Measurements from ENCODE around the gene KEAP1. TPM values are rescaled to one million over a fixed set of nuclear protein-coding genes. Genes with fewer than 3 reads are reported as not detected.

KEAP1 gene
- total and polyA plus RNA-seq, 2 of the 13 experiments (the other 11 are each of a cell fraction or from before 2014, with no cell fraction given), result 56.7 to 72.9 TPM

GRCh38 chr19:10544242-10544752, 41.1 kb upstream of the KEAP1 start (continued):
- TF ChIP-seq ZNF562 (CRISPR knock-in tag; IDR thresholded peaks at IDR 0.05; ENCODE audit: borderline replicate concordance), result no peak
- TF ChIP-seq STAG1 (CRISPR knock-in tag; IDR thresholded peaks at IDR 0.05), result no peak
- peak; percentile 49 for TF ChIP-seq PATZ1 (CRISPR knock-in tag; IDR thresholded peaks at IDR 0.05)
- no peak for TF ChIP-seq MAFG (CRISPR knock-in tag; IDR thresholded peaks at IDR 0.05)
- TF ChIP-seq ADNP (CRISPR knock-in tag; IDR thresholded peaks at IDR 0.05), result peak; percentile 86
- TF ChIP-seq ZNF367 (CRISPR knock-in tag; IDR thresholded peaks at IDR 0.05; ENCODE audit: borderline replicate concordance), result no peak
- TF ChIP-seq JARID2 (CRISPR knock-in tag; IDR thresholded peaks at IDR 0.05; ENCODE audit: insufficient replicate concordance), result no peak
- TF ChIP-seq ZZZ3 (CRISPR knock-in tag; IDR thresholded peaks at IDR 0.05; ENCODE audit: borderline replicate concordance), result no peak
- TF ChIP-seq, protein P1, sequence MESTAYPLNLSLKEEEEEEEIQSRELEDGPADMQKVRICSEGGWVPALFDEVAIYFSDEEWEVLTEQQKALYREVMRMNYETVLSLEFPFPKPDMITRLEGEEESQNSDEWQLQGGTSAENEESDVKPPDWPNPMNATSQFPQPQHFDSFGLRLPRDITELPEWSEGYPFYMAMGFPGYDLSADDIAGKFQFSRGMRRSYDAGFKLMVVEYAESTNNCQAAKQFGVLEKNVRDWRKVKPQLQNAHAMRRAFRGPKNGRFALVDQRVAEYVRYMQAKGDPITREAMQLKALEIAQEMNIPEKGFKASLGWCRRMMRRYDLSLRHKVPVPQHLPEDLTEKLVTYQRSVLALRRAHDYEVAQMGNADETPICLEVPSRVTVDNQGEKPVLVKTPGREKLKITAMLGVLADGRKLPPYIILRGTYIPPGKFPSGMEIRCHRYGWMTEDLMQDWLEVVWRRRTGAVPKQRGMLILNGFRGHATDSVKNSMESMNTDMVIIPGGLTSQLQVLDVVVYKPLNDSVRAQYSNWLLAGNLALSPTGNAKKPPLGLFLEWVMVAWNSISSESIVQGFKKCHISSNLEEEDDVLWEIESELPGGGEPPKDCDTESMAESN (CRISPR knock-in tag; conservative IDR thresholded peaks at IDR 0.05), result no peak
- no peak for TF ChIP-seq SIN3B (IDR thresholded peaks at IDR 0.05; ENCODE audit: low read length)
- TF ChIP-seq HOXA7 (CRISPR knock-in tag; IDR thresholded peaks at IDR 0.05), result no peak
- no peak for TF ChIP-seq KDM3A (CRISPR knock-in tag; IDR thresholded peaks at IDR 0.05; ENCODE audit: low read depth)
- TF ChIP-seq RCOR2 (CRISPR knock-in tag; IDR thresholded peaks at IDR 0.05), result peak; percentile 73; the same call in 1 of the 2 replicates
- TF ChIP-seq, protein P2, sequence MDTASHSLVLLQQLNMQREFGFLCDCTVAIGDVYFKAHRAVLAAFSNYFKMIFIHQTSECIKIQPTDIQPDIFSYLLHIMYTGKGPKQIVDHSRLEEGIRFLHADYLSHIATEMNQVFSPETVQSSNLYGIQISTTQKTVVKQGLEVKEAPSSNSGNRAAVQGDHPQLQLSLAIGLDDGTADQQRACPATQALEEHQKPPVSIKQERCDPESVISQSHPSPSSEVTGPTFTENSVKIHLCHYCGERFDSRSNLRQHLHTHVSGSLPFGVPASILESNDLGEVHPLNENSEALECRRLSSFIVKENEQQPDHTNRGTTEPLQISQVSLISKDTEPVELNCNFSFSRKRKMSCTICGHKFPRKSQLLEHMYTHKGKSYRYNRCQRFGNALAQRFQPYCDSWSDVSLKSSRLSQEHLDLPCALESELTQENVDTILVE (CRISPR knock-in tag; IDR thresholded peaks at IDR 0.05), result no peak
- TF ChIP-seq PHF8 (CRISPR knock-in tag; IDR thresholded peaks at IDR 0.05), result 0 out of 2 replicates have a peak, but pooled peaks have one; percentile 4
- TF ChIP-seq RARA (CRISPR knock-in tag; IDR thresholded peaks at IDR 0.05), result peak; percentile 21; the same call in 1 of the 2 replicates
- TF ChIP-seq, protein P3, sequence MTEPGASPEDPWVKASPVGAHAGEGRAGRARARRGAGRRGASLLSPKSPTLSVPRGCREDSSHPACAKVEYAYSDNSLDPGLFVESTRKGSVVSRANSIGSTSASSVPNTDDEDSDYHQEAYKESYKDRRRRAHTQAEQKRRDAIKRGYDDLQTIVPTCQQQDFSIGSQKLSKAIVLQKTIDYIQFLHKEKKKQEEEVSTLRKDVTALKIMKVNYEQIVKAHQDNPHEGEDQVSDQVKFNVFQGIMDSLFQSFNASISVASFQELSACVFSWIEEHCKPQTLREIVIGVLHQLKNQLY (CRISPR knock-in tag; IDR thresholded peaks at IDR 0.05), result no peak
- TF ChIP-seq JDP2 (CRISPR knock-in tag; IDR thresholded peaks at IDR 0.05; ENCODE audit: borderline replicate concordance), result no peak
- no peak for TF ChIP-seq TRIM24 (CRISPR knock-in tag; IDR thresholded peaks at IDR 0.05)
- TF ChIP-seq, protein P4, sequence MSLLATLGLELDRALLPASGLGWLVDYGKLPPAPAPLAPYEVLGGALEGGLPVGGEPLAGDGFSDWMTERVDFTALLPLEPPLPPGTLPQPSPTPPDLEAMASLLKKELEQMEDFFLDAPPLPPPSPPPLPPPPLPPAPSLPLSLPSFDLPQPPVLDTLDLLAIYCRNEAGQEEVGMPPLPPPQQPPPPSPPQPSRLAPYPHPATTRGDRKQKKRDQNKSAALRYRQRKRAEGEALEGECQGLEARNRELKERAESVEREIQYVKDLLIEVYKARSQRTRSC (CRISPR knock-in tag; IDR thresholded peaks at IDR 0.05; ENCODE audit: low read depth), result no peak
- no peak for TF ChIP-seq IRF2 (CRISPR knock-in tag; IDR thresholded peaks at IDR 0.05)
- TF ChIP-seq CHD4 (IDR thresholded peaks at IDR 0.05; ENCODE audit: borderline replicate concordance, low read length), result peak; percentile 85; the same call in 1 of the 2 replicates
- TF ChIP-seq LCORL (IDR thresholded peaks at IDR 0.05), result no peak
- TF ChIP-seq LCORL (CRISPR knock-in tag; IDR thresholded peaks at IDR 0.05), result no peak
- no peak for TF ChIP-seq GTF3A (CRISPR knock-in tag; conservative IDR thresholded peaks at IDR 0.05)
- no peak for TF ChIP-seq ZNF589 (CRISPR knock-in tag; conservative IDR thresholded peaks at IDR 0.05)
- no peak for TF ChIP-seq THAP11 (CRISPR knock-in tag; IDR thresholded peaks at IDR 0.05)

Data from HepG2 (cell line).